HepG2 (cell line): ENCODE measurements around the gene CYB5R3. TPM values are rescaled to one million over a fixed set of nuclear protein-coding genes. Genes with fewer than 3 reads are reported as not detected.

ENCODE experiments used
- BATF2 ChIP-seq: sonication (generic); formaldehyde crosslinking; IDR thresholded peaks from 2 replicates; pipeline ENCODE4 v1.8.0; 2022; ENCODE audit warnings: mild to moderate bottlenecking, missing genetic modification reagents, moderate library complexity
- DRAP1 ChIP-seq: IDR thresholded peaks from 2 replicates; pipeline ENCODE4 v1.6.1; 2016; ENCODE audit warnings: missing genetic modification reagents, missing compliant biosample characterization
- GATAD1 ChIP-seq: IDR thresholded peaks from 2 replicates; pipeline ENCODE4 v1.6.1; 2016; ENCODE audit warnings: missing genetic modification reagents, missing compliant biosample characterization
- HES4 ChIP-seq: sonication (generic); formaldehyde crosslinking; IDR thresholded peaks from 2 replicates; pipeline ENCODE4 v1.9.0; 2021; ENCODE audit warnings: mild to moderate bottlenecking, missing genetic modification reagents, borderline replicate concordance
- KAT7 ChIP-seq: IDR thresholded peaks from 2 replicates; pipeline ENCODE4 v1.6.1; 2018; ENCODE audit warnings: borderline replicate concordance, missing compliant biosample characterization
- KMT2A ChIP-seq: sonication (generic); formaldehyde crosslinking; IDR thresholded peaks from 2 replicates; pipeline ENCODE4 v1.4.0; 2020; ENCODE audit warnings: missing genetic modification reagents
- MIER2 ChIP-seq: IDR thresholded peaks from 2 replicates; pipeline ENCODE4 v1.6.1; 2016; ENCODE audit warnings: missing biosample characterization, missing genetic modification reagents
- PRPF4 ChIP-seq: fragments of 200-400 bp; formaldehyde crosslinking; IDR thresholded peaks from 2 replicates; pipeline ENCODE4 v1.6.1; 2016; ENCODE audit warnings: low read length, low read depth; ENCODE audit not compliant: poor library complexity, severe bottlenecking
- RBM22 ChIP-seq: fragments of 200-400 bp; formaldehyde crosslinking; optimal IDR thresholded peaks from 2 replicates; pipeline ENCODE3; 2017; ENCODE audit warnings: mild to moderate bottlenecking, low read length, moderate library complexity
- SP4 ChIP-seq: sonication (generic); formaldehyde crosslinking; IDR thresholded peaks from 2 replicates; pipeline ENCODE4 v1.8.1; 2023; ENCODE audit warnings: mild to moderate bottlenecking, missing genetic modification reagents
- TP53 ChIP-seq: sonication (generic); formaldehyde crosslinking; conservative IDR thresholded peaks from 2 replicates; pipeline ENCODE4 v1.4.0; 2020; ENCODE audit warnings: missing genetic modification reagents
- ZBTB14 ChIP-seq: sonication (generic); formaldehyde crosslinking; IDR thresholded peaks from 2 replicates; pipeline ENCODE4 v1.4.0; 2020; ENCODE audit warnings: missing genetic modification reagents
- ZC3H4 ChIP-seq: sonication (generic); formaldehyde crosslinking; IDR thresholded peaks from 2 replicates; pipeline ENCODE4 v1.4.0; 2020; ENCODE audit warnings: missing genetic modification reagents, borderline replicate concordance
- ZHX2 ChIP-seq, 2 experiments: sonication (generic) in 1 of 2; formaldehyde crosslinking in 1 of 2; IDR thresholded peaks; 2 replicates each; pipeline versions ENCODE4 v1.6.1 to v1.9.0; 2014 to 2022; ENCODE audit warnings: antibody characterized with exemption in 1 of 2, borderline replicate concordance in 1 of 2, inconsistent platforms in 1 of 2, low read depth in 1 of 2, missing genetic modification reagents in 1 of 2
- ZNF296 ChIP-seq: sonication (generic); formaldehyde crosslinking; conservative IDR thresholded peaks from 2 replicates; pipeline ENCODE4 v1.5.0; 2020; ENCODE audit warnings: mild to moderate bottlenecking, missing genetic modification reagents
- ZNF367 ChIP-seq: sonication (generic); formaldehyde crosslinking; IDR thresholded peaks from 2 replicates; pipeline ENCODE4 v1.4.0; 2020; ENCODE audit warnings: missing genetic modification reagents, borderline replicate concordance
- ZNF607 ChIP-seq: sonication (generic); formaldehyde crosslinking; IDR thresholded peaks from 2 replicates; pipeline ENCODE4 v1.5.1; 2020; ENCODE audit warnings: missing genetic modification reagents, mild to moderate bottlenecking, borderline replicate concordance
- ZNF841 ChIP-seq: sonication (generic); formaldehyde crosslinking; IDR thresholded peaks from 2 replicates; pipeline ENCODE4 v1.8.1; 2023; ENCODE audit warnings: missing genetic modification reagents, borderline replicate concordance
- polyA plus RNA-seq, 8 experiments: library from polyadenylated mRNA; depleted of rRNA in 3 of 8; stranded (reverse) in 7 of 8; unstranded in 1 of 8; fragments of >200 nt; fragmentation: Illumina TruSeq in 4 of 8; extraction: Trizol in 4 of 8; gene quantifications; 2 replicates each; pipeline versions ENCODE4 v1.2.1 to v1.2.3, GENCODE V29; 2011 to 2016; ENCODE audit warnings: low read depth in 4 of 8, missing spikeins in 1 of 8, mixed read lengths in 1 of 8; ENCODE audit not compliant: insufficient read depth in 1 of 8
- total RNA-seq, 5 experiments: library from RNA; depleted of rRNA; stranded (reverse); fragments of >200 nt; fragmentation: Illumina TruSeq; extraction: Trizol; gene quantifications; 2 replicates each; pipeline ENCODE4 v1.2.3, GENCODE V29; 2016; ENCODE audit warnings: low read depth in 1 of 5

Gene CYB5R3
- total and polyA plus RNA-seq, 2 of the 13 experiments (the other 11 are each of a cell fraction or from before 2014, with no cell fraction given), result 32.4 to 305 TPM

GRCh38 chr22:42581762-42582716 lies 67.2 kb downstream of the CYB5R3 start (continued):
- TF ChIP-seq KAT7 (CRISPR knock-in tag) (peak; percentile 42; the same call in 1 of the 2 replicates), ZC3H4 (CRISPR knock-in tag) (no peak), MIER2 (CRISPR knock-in tag) (no peak), DRAP1 (peak; percentile 48; the same call in 1 of the 2 replicates), GATAD1 (CRISPR knock-in tag) (peak; percentile 86), KMT2A (CRISPR knock-in tag) (peak; percentile 31; the same call in 1 of the 2 replicates), ZNF296 (no peak), BATF2 (CRISPR knock-in tag) (0 out of 2 replicates have a peak, but pooled peaks have one; percentile 53), ZHX2 (IDR thresholded peaks at IDR 0.05; ENCODE audit: low read depth) (peak; percentile 44; the same call in 1 of the 2 replicates), ZHX2 (CRISPR knock-in tag; IDR thresholded peaks at IDR 0.05; ENCODE audit: borderline replicate concordance) (no peak), SP4 (peak; percentile 63), ZNF841 (CRISPR knock-in tag) (no peak), ZNF367 (CRISPR knock-in tag) (no peak), PRPF4 (no peak), ZNF607 (CRISPR knock-in tag) (peak; percentile 52; the same call in 1 of the 2 replicates), RBM22 (peak; percentile 21), TP53 (CRISPR knock-in tag) (no peak), HES4 (no peak), ZBTB14 (CRISPR knock-in tag) (no peak)
